Measurements from ENCODE around the gene RICTOR. TPM values are rescaled to one million over a fixed set of nuclear protein-coding genes. Genes with fewer than 3 reads are reported as not detected.

Gene RICTOR
- total RNA-seq, 1 donor from 2014 or later = 23.6 TPM

DNA sequence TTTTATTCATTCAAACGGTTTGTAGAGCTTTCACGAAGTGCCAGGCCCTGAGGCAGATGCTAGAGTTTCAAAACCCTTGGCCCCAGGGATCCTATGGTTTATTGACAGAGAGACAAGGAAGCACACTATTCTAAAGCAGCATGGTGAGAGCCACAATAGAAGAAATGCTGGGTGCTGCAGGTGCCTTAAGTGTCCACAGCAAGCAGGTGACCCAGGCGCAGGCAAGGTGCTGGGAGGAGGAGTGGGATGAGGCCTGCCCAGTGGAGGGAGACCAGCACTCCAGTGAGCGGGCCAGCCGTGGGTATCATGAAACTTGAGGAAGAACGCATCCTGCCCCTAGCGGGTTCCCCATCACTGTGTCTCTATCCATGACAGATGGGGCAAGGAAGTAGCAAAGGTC lies 157.4 kb downstream of the RICTOR start:
- H3K4me3 Mint-ChIP-seq (ENCODE audit: unreplicated experiment) = no peak overlapping the region
- DNase-seq (ENCODE audit: low spot score) = no peak
- no peaks in the 10 kb centered on the region for H3K27me3 Mint-ChIP-seq (ENCODE audit: low read depth)
- H3K4me1 Mint-ChIP-seq (ENCODE audit: low read depth) = no peaks in the 10 kb centered on the region
- no peak overlapping the region for H3K27ac Mint-ChIP-seq (ENCODE audit: unreplicated experiment)
- H3K36me3 Mint-ChIP-seq (ENCODE audit: low read depth) = peaks cover 17% of the 10 kb centered on the region
- TF ChIP-seq, protein P1, sequence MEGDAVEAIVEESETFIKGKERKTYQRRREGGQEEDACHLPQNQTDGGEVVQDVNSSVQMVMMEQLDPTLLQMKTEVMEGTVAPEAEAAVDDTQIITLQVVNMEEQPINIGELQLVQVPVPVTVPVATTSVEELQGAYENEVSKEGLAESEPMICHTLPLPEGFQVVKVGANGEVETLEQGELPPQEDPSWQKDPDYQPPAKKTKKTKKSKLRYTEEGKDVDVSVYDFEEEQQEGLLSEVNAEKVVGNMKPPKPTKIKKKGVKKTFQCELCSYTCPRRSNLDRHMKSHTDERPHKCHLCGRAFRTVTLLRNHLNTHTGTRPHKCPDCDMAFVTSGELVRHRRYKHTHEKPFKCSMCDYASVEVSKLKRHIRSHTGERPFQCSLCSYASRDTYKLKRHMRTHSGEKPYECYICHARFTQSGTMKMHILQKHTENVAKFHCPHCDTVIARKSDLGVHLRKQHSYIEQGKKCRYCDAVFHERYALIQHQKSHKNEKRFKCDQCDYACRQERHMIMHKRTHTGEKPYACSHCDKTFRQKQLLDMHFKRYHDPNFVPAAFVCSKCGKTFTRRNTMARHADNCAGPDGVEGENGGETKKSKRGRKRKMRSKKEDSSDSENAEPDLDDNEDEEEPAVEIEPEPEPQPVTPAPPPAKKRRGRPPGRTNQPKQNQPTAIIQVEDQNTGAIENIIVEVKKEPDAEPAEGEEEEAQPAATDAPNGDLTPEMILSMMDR (IDR thresholded peaks at IDR 0.05) = no peak
- peaks cover 19% of the 10 kb centered on the region for H3K9me3 Mint-ChIP-seq (ENCODE audit: low read depth)

DNA sequence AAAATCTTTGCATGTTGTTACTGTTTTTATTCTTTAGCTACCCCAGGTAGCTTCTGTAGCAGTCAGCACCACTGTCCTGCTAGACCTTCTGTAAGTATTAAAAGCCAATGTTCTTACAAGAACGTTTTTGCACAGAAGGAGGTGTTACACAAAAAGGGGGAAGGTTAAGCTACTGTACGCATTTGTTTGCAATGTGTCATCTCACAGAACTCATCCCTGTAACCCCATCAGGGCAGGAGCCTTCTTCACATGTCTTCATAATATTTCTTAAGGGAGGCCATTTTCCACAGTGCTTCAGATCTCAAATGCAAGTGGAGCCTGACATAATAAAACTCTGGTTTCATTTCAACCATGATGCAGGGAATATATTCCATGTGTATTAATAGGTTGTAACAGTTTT lies 160.5 kb downstream of the RICTOR start:
- Mint-ChIP-seq H3K4me1 (ENCODE audit: low read depth) (no peaks in the 10 kb centered on the region), H3K27ac (ENCODE audit: unreplicated experiment) (no peak overlapping the region)

DNA sequence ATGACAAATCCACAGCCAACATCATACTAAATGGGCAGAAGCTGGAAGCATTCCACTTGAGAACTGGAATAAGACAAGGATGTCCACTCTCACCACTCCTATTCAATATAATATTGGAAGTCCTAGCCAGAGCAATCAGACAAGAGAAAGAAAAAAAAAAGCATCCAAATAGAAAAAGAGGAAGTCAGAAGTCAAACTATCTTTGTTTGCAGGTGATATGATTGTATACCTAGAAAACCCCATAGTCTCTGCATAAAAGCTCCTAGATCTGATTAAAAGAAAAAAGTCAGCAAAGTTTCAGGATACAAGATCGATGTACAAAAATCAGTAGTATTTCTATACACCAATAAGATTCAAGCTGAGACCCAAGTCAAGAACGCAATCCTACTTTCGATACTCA lies 162.3 kb downstream of the RICTOR start:
- TF ChIP-seq, protein P1 (IDR thresholded peaks at IDR 0.05) = no peak
- no peaks in the 10 kb centered on the region for H3K4me1 Mint-ChIP-seq (ENCODE audit: low read depth)
- no peak overlapping the region for H3K27ac Mint-ChIP-seq (ENCODE audit: unreplicated experiment)
- H3K36me3 Mint-ChIP-seq (ENCODE audit: low read depth) = peaks cover 33% of the 10 kb centered on the region
- H3K4me3 Mint-ChIP-seq (ENCODE audit: unreplicated experiment) = no peak overlapping the region
- DNase-seq (ENCODE audit: low spot score) = no peak
- peaks cover 39% of the 10 kb centered on the region for H3K9me3 Mint-ChIP-seq (ENCODE audit: low read depth)
- no peaks in the 10 kb centered on the region for H3K27me3 Mint-ChIP-seq (ENCODE audit: low read depth)

More for the DNA sequence above, 160.5 kb downstream of the RICTOR start:
- TF ChIP-seq, protein P1 (IDR thresholded peaks at IDR 0.05) = no peak
- H3K9me3 Mint-ChIP-seq (ENCODE audit: low read depth) = peaks cover 36% of the 10 kb centered on the region
- H3K4me3 Mint-ChIP-seq (ENCODE audit: unreplicated experiment) = no peak overlapping the region
- DNase-seq (ENCODE audit: low spot score) = no peak
- H3K27me3 Mint-ChIP-seq (ENCODE audit: low read depth) = no peaks in the 10 kb centered on the region
- H3K36me3 Mint-ChIP-seq (ENCODE audit: low read depth) = peaks cover 32% of the 10 kb centered on the region

DNA sequence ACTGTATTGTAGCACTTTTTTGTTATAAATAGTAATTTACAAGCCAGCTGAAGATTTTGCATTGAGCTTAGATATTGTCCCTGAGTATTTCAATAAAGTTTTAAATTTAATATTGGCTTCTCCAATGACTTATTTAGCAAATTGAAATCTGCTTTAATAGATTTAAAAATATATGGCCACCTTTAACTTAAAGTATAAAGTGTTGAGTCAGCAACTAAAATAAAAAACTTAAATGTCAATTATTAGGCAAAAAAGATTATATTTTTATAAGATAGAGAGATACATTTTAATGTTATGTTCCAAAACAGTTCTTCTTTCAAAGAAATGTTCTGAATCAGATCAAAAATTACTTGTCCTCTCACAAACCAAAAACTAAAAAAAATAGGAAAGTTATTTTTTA lies 167.7 kb downstream of the RICTOR start:
- DNase-seq (ENCODE audit: low spot score) = no peak
- peaks cover 48% of the 10 kb centered on the region for H3K36me3 Mint-ChIP-seq (ENCODE audit: low read depth)
- no peak overlapping the region for H3K27ac Mint-ChIP-seq (ENCODE audit: unreplicated experiment)
- H3K4me1 Mint-ChIP-seq (ENCODE audit: low read depth) = peaks cover 6% of the 10 kb centered on the region
- H3K9me3 Mint-ChIP-seq (ENCODE audit: low read depth) = peaks cover 30% of the 10 kb centered on the region
- no peak overlapping the region for H3K4me3 Mint-ChIP-seq (ENCODE audit: unreplicated experiment)
- TF ChIP-seq, protein P1 (IDR thresholded peaks at IDR 0.05) = no peak
- no peaks in the 10 kb centered on the region for H3K27me3 Mint-ChIP-seq (ENCODE audit: low read depth)

DNA sequence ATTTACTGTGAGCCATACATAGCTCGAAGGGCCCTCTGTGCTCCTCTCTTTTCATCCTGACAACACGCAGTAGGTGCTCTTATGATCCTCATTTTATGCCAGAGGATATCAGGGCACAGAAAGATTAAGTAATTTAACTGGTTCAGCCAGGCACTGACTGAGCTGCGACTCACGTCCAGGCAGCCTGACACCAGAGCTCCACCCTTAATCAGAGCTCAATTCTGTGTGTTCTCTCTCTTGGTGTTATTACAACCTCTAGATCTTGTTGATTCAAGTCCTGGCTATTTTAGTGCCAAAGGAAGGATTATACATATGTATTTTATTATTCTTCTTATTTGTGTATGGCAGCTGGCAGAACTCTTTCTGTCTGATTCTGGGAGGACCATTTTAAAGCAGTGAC lies 168.7 kb downstream of the RICTOR start:
- H3K4me3 Mint-ChIP-seq (ENCODE audit: unreplicated experiment) = no peak overlapping the region
- no peaks in the 10 kb centered on the region for H3K27me3 Mint-ChIP-seq (ENCODE audit: low read depth)
- H3K36me3 Mint-ChIP-seq (ENCODE audit: low read depth) = peaks cover 46% of the 10 kb centered on the region
- peaks cover 25% of the 10 kb centered on the region for H3K9me3 Mint-ChIP-seq (ENCODE audit: low read depth)
- H3K27ac Mint-ChIP-seq (ENCODE audit: unreplicated experiment) = no peak overlapping the region
- no peak for DNase-seq (ENCODE audit: low spot score)
- TF ChIP-seq, protein P1 (IDR thresholded peaks at IDR 0.05) = no peak
- H3K4me1 Mint-ChIP-seq (ENCODE audit: low read depth) = peaks cover 6% of the 10 kb centered on the region

All from chondrocyte (in vitro differentiated cells).